HL-60 (cell line): Measurements from ENCODE around the gene TMEM106C.

Source experiments
- POLR2AphosphoS5 ChIP-seq: IDR thresholded peaks from 2 replicates; pipeline ENCODE4 v1.6.1; 2012; ENCODE audit warnings: low read depth
- SPI1 ChIP-seq: IDR thresholded peaks from 2 replicates; pipeline ENCODE4 v1.6.1; 2012; ENCODE audit warnings: low read depth, mild to moderate bottlenecking, borderline replicate concordance
- TF ChIP-seq, protein P1 (sequence below): IDR thresholded peaks from one replicate; pipeline ENCODE4 v1.5.1; 2011; ENCODE audit warnings: low read length, control low read depth, inconsistent platforms; ENCODE audit not compliant: insufficient read depth

DNA sequence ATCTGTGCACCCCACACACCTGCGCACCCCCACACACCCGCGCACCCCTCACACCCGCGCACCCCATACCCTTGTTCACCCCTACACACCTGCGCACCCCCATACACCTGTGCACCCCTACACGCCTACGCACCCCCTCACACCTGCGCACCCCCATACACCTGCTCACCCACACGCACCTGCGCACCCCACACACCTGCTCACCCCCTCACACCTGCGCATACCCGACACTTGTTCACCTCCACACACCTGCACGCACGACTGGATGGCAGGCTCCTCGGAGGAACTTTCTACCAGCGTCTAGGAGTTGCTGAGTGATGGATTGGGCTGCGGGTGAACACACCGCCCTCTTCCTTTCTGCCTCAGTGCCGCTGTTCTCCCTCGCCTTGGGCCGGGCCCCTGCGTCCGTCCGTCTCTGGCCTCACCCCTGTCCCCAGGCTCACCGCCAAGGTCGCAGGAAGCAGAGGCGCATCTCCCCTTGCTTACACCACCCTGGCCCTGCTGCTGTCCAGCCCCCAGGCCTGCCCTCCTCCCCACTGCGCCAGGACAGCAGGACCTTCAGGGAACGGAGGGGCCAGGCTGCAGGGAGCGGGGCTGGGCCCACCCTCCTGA is 20.7 kb upstream of the TMEM106C start:
- TF ChIP-seq, protein P1, sequence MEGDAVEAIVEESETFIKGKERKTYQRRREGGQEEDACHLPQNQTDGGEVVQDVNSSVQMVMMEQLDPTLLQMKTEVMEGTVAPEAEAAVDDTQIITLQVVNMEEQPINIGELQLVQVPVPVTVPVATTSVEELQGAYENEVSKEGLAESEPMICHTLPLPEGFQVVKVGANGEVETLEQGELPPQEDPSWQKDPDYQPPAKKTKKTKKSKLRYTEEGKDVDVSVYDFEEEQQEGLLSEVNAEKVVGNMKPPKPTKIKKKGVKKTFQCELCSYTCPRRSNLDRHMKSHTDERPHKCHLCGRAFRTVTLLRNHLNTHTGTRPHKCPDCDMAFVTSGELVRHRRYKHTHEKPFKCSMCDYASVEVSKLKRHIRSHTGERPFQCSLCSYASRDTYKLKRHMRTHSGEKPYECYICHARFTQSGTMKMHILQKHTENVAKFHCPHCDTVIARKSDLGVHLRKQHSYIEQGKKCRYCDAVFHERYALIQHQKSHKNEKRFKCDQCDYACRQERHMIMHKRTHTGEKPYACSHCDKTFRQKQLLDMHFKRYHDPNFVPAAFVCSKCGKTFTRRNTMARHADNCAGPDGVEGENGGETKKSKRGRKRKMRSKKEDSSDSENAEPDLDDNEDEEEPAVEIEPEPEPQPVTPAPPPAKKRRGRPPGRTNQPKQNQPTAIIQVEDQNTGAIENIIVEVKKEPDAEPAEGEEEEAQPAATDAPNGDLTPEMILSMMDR = no peak
- TF ChIP-seq POLR2AphosphoS5 (no peak), SPI1 (no peak)
